DOHH2 (cell line): ENCODE data around the gene PKP4.

Source experiments
- CTCF ChIP-seq: fragments of 200-600 bp; sonication (generic); IDR thresholded peaks from one replicate; pipeline ENCODE4 v1.5.1; 2014; ENCODE audit warnings: antibody characterized with exemption, mild to moderate bottlenecking, low read depth, low read length; ENCODE audit not compliant: poor library complexity, severe bottlenecking
- EZH2phosphoT487 ChIP-seq: fragments of 200-600 bp; sonication (generic); IDR thresholded peaks from 2 replicates; pipeline ENCODE4 v1.6.1; 2017; ENCODE audit warnings: borderline replicate concordance, mild to moderate bottlenecking, antibody characterized with exemption, low read length, moderate library complexity, mixed read lengths

GRCh38 chr2:158599609-158600008 lies 142.9 kb downstream of the PKP4 start:
- no peak for TF ChIP-seq CTCF
- TF ChIP-seq EZH2phosphoT487, result no peak
